Mucosa of descending colon (tissue), 3 donors: ENCODE results near the gene ATP1A4. TPM values are rescaled to one million over a fixed set of nuclear protein-coding genes. Genes with fewer than 3 reads are reported as not detected.
"Not testable (repeated sequence)": the region's sequence is repeated elsewhere in the genome, so short reads cannot be mapped to it uniquely, and the experiment has no call there.

Experiments
- ATAC-seq: fragments of 200-7000 bp; cut with Tn5 transposase; one replicate; pipeline ENCODE4 v1.9.1; 2020; ENCODE audit warnings: mild to moderate bottlenecking, moderate library complexity
- DNase-seq, 3 donors: peaks; one replicate each; pipeline ENCODE4 v3.0.0-alpha.2; 2020
- H3K36me3 ChIP-seq: fragments of 200-600 bp; one replicate; pipeline ENCODE4 v1.8.0; 2021; ENCODE audit warnings: low read depth, mild to moderate bottlenecking
- H3K4me1 ChIP-seq: fragments of 200-600 bp; one replicate; pipeline ENCODE4 v1.8.0; 2021; ENCODE audit warnings: low read depth, mild to moderate bottlenecking
- H3K4me3 ChIP-seq: fragments of 200-600 bp; one replicate; pipeline ENCODE4 v1.8.0; 2021; ENCODE audit warnings: mild to moderate bottlenecking
- H3K9me3 ChIP-seq: fragments of 200-600 bp; one replicate; pipeline ENCODE4 v1.8.0; 2021; ENCODE audit warnings: mild to moderate bottlenecking
- CTCF ChIP-seq: fragments of 200-600 bp; IDR thresholded peaks from one replicate; pipeline ENCODE4 v1.8.0; 2022; ENCODE audit warnings: antibody characterized with exemption, mild to moderate bottlenecking
- intact Hi-C, 2 donors: fragments of 100-400 bp; cut with DNase I in 1 of 2; cut with micrococcal nuclease in 1 of 2; formaldehyde crosslinking; loops; one replicate each; pipeline versions ENCODE4 v1.11.0 to v1.11.1; 2022; cut with DNase I, micrococcal nuclease
- total RNA-seq, 3 donors: library from RNA; stranded (reverse); fragmentation: NEBNext Ultra II Directional in 2 of 3; extraction: Animal tissue kit (Norgen Biotek cat#: 25700) in 2 of 3; gene quantifications; one replicate each; pipeline versions ENCODE4 v1.2.1 to v1.2.4, GENCODE V29; 2021 to 2023
- donor health status: DM: no; HTN: no; CAD: no; lungs with moderate emphysema.
- donor health status: DM: no; HTN: no; CAD: no.
- donor health status: DM: no; HTN: yes; CAD: no.

The ATP1A4 gene
- total RNA-seq, 3 donors from 2014 or later: 0.16 TPM; not detected in 2

GRCh38 chr1:160124705-160125478 lies 26.5 kb upstream of the ATP1A4 start:
- intact Hi-C loops: no loop called here
- TF ChIP-seq CTCF: no peak
- Histone ChIP-seq H3K4me3 (no peak overlapping the region), H3K4me1 (no peaks in the 10 kb centered on the region), H3K36me3 (no peaks in the 10 kb centered on the region), H3K9me3 (no peaks in the 10 kb centered on the region)
- ATAC-seq (no peak), DNase-seq (no peak)

GRCh38 chr1:160125746-160126145 lies 25.7 kb upstream of the ATP1A4 start:
- Histone ChIP-seq H3K4me1 (no peaks in the 10 kb centered on the region), H3K4me3 (no peak overlapping the region), H3K9me3 (no peaks in the 10 kb centered on the region), H3K36me3 (no peaks in the 10 kb centered on the region)
- intact Hi-C loops: no loop called here
- ATAC-seq: no peak
- TF ChIP-seq CTCF: no peak
- DNase-seq: no peak

GRCh38 chr1:160126342-160126741 lies 25.1 kb upstream of the ATP1A4 start:
- ATAC-seq, H3K9me3 ChIP-seq, H3K36me3 ChIP-seq, H3K4me3 ChIP-seq, intact Hi-C loops, DNase-seq, H3K4me1 ChIP-seq: not testable (repeated sequence)

- no peak for TF ChIP-seq CTCF
- intact Hi-C loops: no loop called here
- Histone ChIP-seq H3K4me3 (no peak overlapping the region), H3K9me3 (no peaks in the 10 kb centered on the region), H3K36me3 (no peaks in the 10 kb centered on the region), H3K4me1 (no peaks in the 10 kb centered on the region)
- DNase-seq: no peak
- ATAC-seq: no peak
Measured at GRCh38 chr1:160127381-160127780, 24.0 kb upstream of the ATP1A4 start.

- intact Hi-C loops: no loop called here
- no peak overlapping the region for H3K4me3 ChIP-seq
- ATAC-seq (no peak), DNase-seq (no peak)
- no peak for TF ChIP-seq CTCF
- no peaks in the 10 kb centered on the region for H3K9me3 ChIP-seq
- H3K36me3 ChIP-seq: no peaks in the 10 kb centered on the region
- H3K4me1 ChIP-seq: no peaks in the 10 kb centered on the region
Measured at GRCh38 chr1:160127865-160128523, 23.4 kb upstream of the ATP1A4 start.

- Histone ChIP-seq H3K9me3 (no peaks in the 10 kb centered on the region), H3K36me3 (no peaks in the 10 kb centered on the region), H3K4me1 (no peaks in the 10 kb centered on the region), H3K4me3 (no peak overlapping the region)
- no peak for ATAC-seq
- intact Hi-C loops: no loop called here
- DNase-seq: no peak
- no peak for TF ChIP-seq CTCF
Measured at GRCh38 chr1:160128636-160129035, 22.8 kb upstream of the ATP1A4 start.
